K562 (cell line): ENCODE results near the gene CBX1. TPM values are rescaled to one million over a fixed set of nuclear protein-coding genes. Genes with fewer than 3 reads are reported as not detected.

ENCODE experiments used
- ATAC-seq: fragments of 200-7000 bp; cut with Tn5 transposase; 3 replicates; pipeline ENCODE4 v1.9.1; 2020; ENCODE audit warnings: moderate library complexity
- BruUV-seq: library from RNA; stranded (reverse); fragments of 400-500 nt; replicated peaks from 2 replicates; lab custom pipeline; 2021; lab: Mats Ljungman, UMichigan
- CTCF ChIA-PET: fragments of 300-600 bp; formaldehyde crosslinking; extraction: SDS; loops from one replicate; lab custom pipeline; 2021; ENCODE audit warnings: low intra/inter-chr PET ratio; lab: Yijun Ruan, JAX
- POLR2A ChIA-PET: fragments of 300-600, 350-650 bp; sonication (Branson Sonifier 250); formaldehyde crosslinking; extraction: SDS; loops from one replicate; lab custom pipeline; 2021; ENCODE audit warnings: antibody characterized with exemption, inconsistent platforms; lab: Yijun Ruan, JAX
- DNase-seq, 4 experiments: peaks; one replicate each; pipeline versions ENCODE4 v3.0.0 to v3.0.0-alpha.2; 2011 to 2018; ENCODE audit warnings: low spot score in 3 of 4, mixed read lengths in 3 of 4; ENCODE audit errors: extremely low read depth in 1 of 4
- FAIRE-seq: peaks from 2 replicates; lab custom pipeline; 2011; peaks lifted over from hg19 to GRCh38; lab: Jason Lieb, UNC
- H2AFZ ChIP-seq: 2 replicates; pipeline ENCODE4 v1.6.0; 2011; ENCODE audit warnings: low read depth, low read length, control low read depth, inconsistent platforms
- H3K27ac ChIP-seq: fragments of 200-600 bp; 3 replicates; pipeline ENCODE4 v1.8.0; 2011; ENCODE audit warnings: low read depth, mild to moderate bottlenecking, control low read depth, inconsistent platforms, low read length, moderate library complexity, mixed read lengths; ENCODE audit errors: extremely low read depth
- H3K27me3 ChIP-seq, 2 experiments: fragments of 300-600 bp in 1 of 2; 2 replicates in 1 of 2; 3 replicates in 1 of 2; pipeline versions ENCODE4 v1.6.0 to v1.8.0; 2011; ENCODE audit warnings: inconsistent platforms in 2 of 2, low read length in 2 of 2, mild to moderate bottlenecking in 1 of 2, mixed read lengths in 1 of 2, moderate library complexity in 1 of 2; ENCODE audit not compliant: control insufficient read depth in 2 of 2, insufficient read depth in 2 of 2
- H3K36me3 ChIP-seq: fragments of 300-600 bp; 3 replicates; pipeline ENCODE4 v1.8.0; 2011; ENCODE audit warnings: mild to moderate bottlenecking, low read length, inconsistent platforms; ENCODE audit not compliant: control insufficient read depth, insufficient read depth
- H3K4me1 ChIP-seq, 2 experiments: fragments of 200-600 bp in 1 of 2; replicated peaks in 1 of 2; 2 replicates in 1 of 2; 3 replicates in 1 of 2; pipeline versions ENCODE4 v1.5.1 to v1.8.0; 2011; ENCODE audit warnings: inconsistent platforms in 2 of 2, low read length in 2 of 2, mild to moderate bottlenecking in 1 of 2, mixed read lengths in 1 of 2, moderate library complexity in 1 of 2; ENCODE audit not compliant: control insufficient read depth in 2 of 2, insufficient read depth in 2 of 2
- H3K4me2 ChIP-seq: 2 replicates; pipeline ENCODE4 v1.6.1; 2011; ENCODE audit warnings: low read length, control low read depth, inconsistent platforms, mixed read lengths; ENCODE audit not compliant: insufficient read depth
- H3K4me3 ChIP-seq: fragments of 200-600 bp; sonication (generic), shearing (Covaris generic); 2 replicates; pipeline ENCODE4 v1.5.1; 2016; ENCODE audit warnings: control low read depth, inconsistent platforms
- H3K79me2 ChIP-seq: fragments of 200-600 bp; 3 replicates; pipeline ENCODE4 v1.8.0; 2011; ENCODE audit warnings: low read length, inconsistent platforms; ENCODE audit not compliant: control insufficient read depth, insufficient read depth
- H3K9ac ChIP-seq, 2 experiments: 2 replicates each; pipeline versions ENCODE4 v1.6.0 to v1.6.1; 2011; ENCODE audit warnings: low read depth in 2 of 2, low read length in 2 of 2, control low read depth in 1 of 2, inconsistent platforms in 1 of 2, mild to moderate bottlenecking in 1 of 2, mixed read lengths in 1 of 2; ENCODE audit not compliant: insufficient read depth in 1 of 2
- H3K9me1 ChIP-seq: one replicate; pipeline ENCODE4 v1.6.0; 2011; ENCODE audit warnings: inconsistent platforms, mild to moderate bottlenecking, low read length, moderate library complexity; ENCODE audit not compliant: control insufficient read depth, insufficient read depth
- H3K9me3 ChIP-seq: replicated peaks from 2 replicates; pipeline ENCODE4 v1.5.1; 2011; ENCODE audit warnings: low read depth, low read length, inconsistent platforms; ENCODE audit not compliant: control insufficient read depth, insufficient read depth
- H4K20me1 ChIP-seq: replicated peaks from 2 replicates; pipeline ENCODE4 v1.6.1; 2011; ENCODE audit warnings: low read length, inconsistent platforms, mixed read lengths; ENCODE audit not compliant: control insufficient read depth, insufficient read depth
- CBX2 ChIP-seq: fragments of 200-600 bp; sonication (generic); IDR thresholded peaks from one replicate; pipeline ENCODE4 v1.6.1; 2012; ENCODE audit warnings: mild to moderate bottlenecking, low read length, inconsistent platforms; ENCODE audit not compliant: insufficient read depth, poor library complexity, severe bottlenecking
- DIDO1 ChIP-seq: fragments of 450-650 bp; IDR thresholded peaks from 2 replicates; pipeline ENCODE4 v1.6.1; 2016; ENCODE audit warnings: low read depth, missing biosample characterization, missing genetic modification characterization
- MEIS2 ChIP-seq: fragments of 450-650 bp; IDR thresholded peaks from 2 replicates; pipeline ENCODE4 v1.6.1; 2014; ENCODE audit warnings: mild to moderate bottlenecking; ENCODE audit not compliant: partially characterized antibody
- SIRT6 ChIP-seq: IDR thresholded peaks from one replicate; pipeline ENCODE4 v1.6.1; 2012; ENCODE audit warnings: low read depth, mild to moderate bottlenecking, control low read depth, inconsistent platforms, low read length, moderate library complexity
- SMARCB1 ChIP-seq: IDR thresholded peaks from 2 replicates; pipeline ENCODE4 v1.6.1; 2011; ENCODE audit warnings: improper control_type of control experiment, low read depth; ENCODE audit not compliant: insufficient read length
- ZNF766 ChIP-seq: fragments of 200-800 bp; sonication (Bioruptor generic); conservative IDR thresholded peaks from 2 replicates; pipeline ENCODE4 v1.6.1; 2016; ENCODE audit warnings: missing genetic modification characterization, missing compliant biosample characterization
- WGBS: fragments of 100-300 bp; shearing (Covaris generic); methylation state at CpG from one replicate; pipeline ENCODE4 v1.1.6; 2016; ENCODE audit warnings: low coverage, mixed read lengths; ENCODE audit not compliant: insufficient coverage; ENCODE audit errors: missing lambda C conversion rate; 5-methylcytosine and 5-hydroxymethylcytosine counted together
- in situ Hi-C: fragments of 300-500 bp; cut with MboI; formaldehyde crosslinking; loops from 4 replicates; pipeline ENCODE4 v1.15.0; 2018; ENCODE audit warnings: inconsistent platforms, mixed read lengths
- intact Hi-C: fragments of 100-400 bp; cut with micrococcal nuclease; formaldehyde crosslinking; loops from 2 replicates; pipeline ENCODE4 v1.14.2; 2022
- polyA plus RNA-seq, 8 experiments: library from polyadenylated mRNA; depleted of rRNA in 4 of 8; stranded (reverse) in 5 of 8; unstranded in 3 of 8; fragments of >200 nt; fragmentation: Nextera tagmentation in 2 of 8; fragmentation: Illumina TruSeq in 1 of 8; extraction: Ambion mirVana in 2 of 8; extraction: Trizol in 1 of 8; gene quantifications; 2 replicates each; pipeline versions ENCODE4 v1.2.1 to v1.2.3, GENCODE V29; 2011 to 2014; ENCODE audit warnings: inconsistent platforms in 1 of 8, missing spikeins in 1 of 8
- total RNA-seq, 7 experiments: library from RNA; depleted of rRNA in 6 of 7; stranded (reverse); fragments of >200 nt in 6 of 7; fragmentation: Illumina TruSeq in 2 of 7; extraction: Trizol in 2 of 7; gene quantifications; 2 replicates each; pipeline versions ENCODE4 v1.2.1 to v1.2.3, GENCODE V29; 2011 to 2021; ENCODE audit warnings: low replicate concordance in 1 of 7

CBX1 gene
- total and polyA plus RNA-seq, 9 of the 15 experiments (the other 6 are each of a cell fraction or from before 2014, with no cell fraction given): 10.6 to 95.7 (median 52.7) TPM

DNA sequence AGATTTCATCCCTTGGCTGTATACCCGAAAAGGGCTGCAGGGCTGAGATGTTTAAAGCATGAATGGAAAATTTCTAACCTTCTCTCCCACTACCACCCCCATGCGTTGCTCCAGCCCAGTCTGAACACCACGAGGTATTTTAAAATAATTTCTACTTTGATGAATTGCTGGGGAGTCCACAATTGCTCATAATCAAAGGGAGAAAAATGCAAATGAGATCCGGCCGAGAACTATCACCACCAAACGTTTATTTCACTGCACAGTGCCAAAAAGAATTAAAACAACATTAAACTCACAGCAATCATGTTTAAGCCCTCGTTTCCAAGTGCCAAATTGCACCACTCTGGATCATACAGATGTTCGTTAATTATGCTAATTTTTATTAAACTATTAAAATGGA lies 43.0 kb upstream of the CBX1 start:
- Histone ChIP-seq H3K27me3 (peaks cover 36 to 49% of the 10 kb centered on the region in 2 experiments; a peak in 4 of 5 replicates), H3K79me2 (no peaks in the 10 kb centered on the region), H3K4me1 (peaks cover 7 to 14% of the 10 kb centered on the region in 2 experiments; a peak in 4 of 5 replicates), H3K4me3 (no peak overlapping the region), H3K4me2 (no peak overlapping the region), H3K9me3 (no peaks in the 10 kb centered on the region), H3K36me3 (no peaks in the 10 kb centered on the region), H2AFZ (no peak overlapping the region), H3K9ac (no peak overlapping the region), H3K27ac (no peak overlapping the region), H3K9me1 (no peaks in the 10 kb centered on the region), H4K20me1 (no peaks in the 10 kb centered on the region)
- ChIA-PET CTCF (interaction anchor here (0.6 kb wide), 1 partner anchor 1096 kb away, joined by 3 read pairs; no protein-coding TSS in a partner anchor), POLR2A (no interaction called here)
- TF ChIP-seq SMARCB1: no peak
- no peak for TF ChIP-seq SIRT6
- no peak for TF ChIP-seq ZNF766
- no peak for TF ChIP-seq DIDO1 (tag)
- no peak for TF ChIP-seq MEIS2
- peak; percentile 70 for TF ChIP-seq CBX2
- DNase-seq (no peak), FAIRE-seq (no peak), ATAC-seq (no peak)
- 2% methylated on average over 8 of the region's 8 CpGs for WGBS
- in situ Hi-C loops: loop anchor here (5.0 kb wide), 1 partner anchor 117 kb away; no protein-coding TSS in a partner anchor
- no TSS peak for BruUV-seq
- intact Hi-C loops: no loop called here
